Measurements from ENCODE around the gene ARHGAP24.

GRCh38 chr4:85780664-85781063 lies 305.7 kb downstream of the ARHGAP24 start:
- TF ChIP-seq, protein P1, sequence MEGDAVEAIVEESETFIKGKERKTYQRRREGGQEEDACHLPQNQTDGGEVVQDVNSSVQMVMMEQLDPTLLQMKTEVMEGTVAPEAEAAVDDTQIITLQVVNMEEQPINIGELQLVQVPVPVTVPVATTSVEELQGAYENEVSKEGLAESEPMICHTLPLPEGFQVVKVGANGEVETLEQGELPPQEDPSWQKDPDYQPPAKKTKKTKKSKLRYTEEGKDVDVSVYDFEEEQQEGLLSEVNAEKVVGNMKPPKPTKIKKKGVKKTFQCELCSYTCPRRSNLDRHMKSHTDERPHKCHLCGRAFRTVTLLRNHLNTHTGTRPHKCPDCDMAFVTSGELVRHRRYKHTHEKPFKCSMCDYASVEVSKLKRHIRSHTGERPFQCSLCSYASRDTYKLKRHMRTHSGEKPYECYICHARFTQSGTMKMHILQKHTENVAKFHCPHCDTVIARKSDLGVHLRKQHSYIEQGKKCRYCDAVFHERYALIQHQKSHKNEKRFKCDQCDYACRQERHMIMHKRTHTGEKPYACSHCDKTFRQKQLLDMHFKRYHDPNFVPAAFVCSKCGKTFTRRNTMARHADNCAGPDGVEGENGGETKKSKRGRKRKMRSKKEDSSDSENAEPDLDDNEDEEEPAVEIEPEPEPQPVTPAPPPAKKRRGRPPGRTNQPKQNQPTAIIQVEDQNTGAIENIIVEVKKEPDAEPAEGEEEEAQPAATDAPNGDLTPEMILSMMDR (IDR thresholded peaks at IDR 0.05; ENCODE audit: extremely low read depth in 1 of 2, insufficient read depth in 1 of 2, low read depth in 1 of 2, low read length in 2 of 2) = no peak
- no peak for TF ChIP-seq FOS (IDR thresholded peaks at IDR 0.05; ENCODE audit: borderline replicate concordance, insufficient read depth, low read length)
- TF ChIP-seq MYC (IDR thresholded peaks at IDR 0.05; ENCODE audit: low read depth, low read length) = no peak
- peak; percentile 19 for TF ChIP-seq POLR2A (IDR thresholded peaks at IDR 0.05; ENCODE audit: low read depth, low read length)
- no peak for TF ChIP-seq EZH2 (IDR thresholded peaks at IDR 0.05; ENCODE audit: borderline replicate concordance, low read depth, low read length, severe bottlenecking)
- no peak for TF ChIP-seq POLR2AphosphoS5 (IDR thresholded peaks at IDR 0.05; ENCODE audit: insufficient read depth, low read depth, low read length)

Measured in endothelial cell of umbilical vein (primary cell).